HG03196 (cell line): Measurements from ENCODE around the gene HMGN1.
"Not testable (repeated sequence)": the region's sequence is repeated elsewhere in the genome, so short reads cannot be mapped to it uniquely, and the experiment has no call there.

Source experiments
- ATAC-seq: cut with Tn5 transposase; IDR thresholded peaks from one replicate; pipeline ENCODE4 v1.9.1; 2021; ENCODE audit not compliant: unreplicated experiment

HMGN1 gene

GRCh38 chr21:39369896-39370288 is 21.0 kb upstream of the HMGN1 start:
- ATAC-seq, result not testable (repeated sequence)

- no peak for ATAC-seq
Measured at GRCh38 chr21:39367783-39368182, 18.9 kb upstream of the HMGN1 start.

GRCh38 chr21:39366563-39366962 is 17.7 kb upstream of the HMGN1 start:
- no peak for ATAC-seq

DNA sequence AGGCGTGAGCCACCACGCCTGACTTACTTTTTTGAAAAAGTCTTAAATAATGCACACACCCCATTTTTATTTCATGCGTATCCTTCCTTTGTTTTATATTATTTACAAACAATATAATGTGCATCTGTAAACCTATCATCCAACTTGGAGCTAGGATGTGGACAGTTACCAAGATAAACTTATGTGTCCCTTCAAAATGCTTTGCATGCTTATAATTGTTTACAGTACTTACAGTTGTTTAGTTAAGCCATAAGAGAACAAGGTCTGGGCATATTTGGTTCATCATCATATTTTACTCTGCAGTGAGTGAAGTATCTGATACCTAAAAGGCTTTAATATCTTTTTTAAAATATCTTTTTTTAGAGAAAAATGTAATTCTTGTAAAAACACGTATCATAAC is 16.1 kb upstream of the HMGN1 start:
- no peak for ATAC-seq

- ATAC-seq, result no peak
Measured at GRCh38 chr21:39363607-39364555, 15.0 kb upstream of the HMGN1 start.

GRCh38 chr21:39362733-39363132 is 13.8 kb upstream of the HMGN1 start:
- no peak for ATAC-seq

GRCh38 chr21:39359382-39359781 is 10.5 kb upstream of the HMGN1 start:
- no peak for ATAC-seq

DNA sequence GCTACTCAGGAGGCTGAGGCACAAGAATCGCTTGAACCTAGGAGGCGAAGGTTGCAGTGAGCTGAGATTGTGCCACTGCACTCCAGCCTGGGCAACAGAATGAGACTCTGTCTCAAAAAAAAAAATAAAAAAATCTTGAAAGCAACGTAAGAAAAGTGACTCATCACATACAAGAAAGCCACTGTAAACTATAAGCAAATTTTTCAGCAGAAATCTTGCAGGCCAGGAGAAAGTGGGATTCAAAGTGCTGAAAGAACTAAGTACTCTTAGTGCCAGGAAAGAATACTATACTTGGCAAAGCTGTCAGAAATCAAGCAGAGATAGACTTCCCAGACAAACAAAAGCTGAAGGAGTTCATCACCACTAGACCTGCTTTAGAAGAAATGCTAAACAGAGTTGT is 4.4 kb upstream of the HMGN1 start:
- no peak for ATAC-seq

- ATAC-seq, result no peak
Measured at GRCh38 chr21:39350094-39351005, 1.5 kb upstream of the HMGN1 start.

- peak; percentile 89 for ATAC-seq
Measured at GRCh38 chr21:39349211-39350093, 564 bp upstream of the HMGN1 start.

- ATAC-seq, result peak; percentile 10
Measured at GRCh38 chr21:39348040-39348354, 891 bp downstream of the HMGN1 start.

- ATAC-seq, result no peak
Measured at GRCh38 chr21:39347537-39347936, 1.4 kb downstream of the HMGN1 start.

GRCh38 chr21:39346671-39347331 is 2.1 kb downstream of the HMGN1 start:
- ATAC-seq, result no peak

GRCh38 chr21:39346206-39346605 is 2.7 kb downstream of the HMGN1 start:
- ATAC-seq, result no peak

GRCh38 chr21:39345440-39345839 is 3.4 kb downstream of the HMGN1 start:
- no peak for ATAC-seq

DNA sequence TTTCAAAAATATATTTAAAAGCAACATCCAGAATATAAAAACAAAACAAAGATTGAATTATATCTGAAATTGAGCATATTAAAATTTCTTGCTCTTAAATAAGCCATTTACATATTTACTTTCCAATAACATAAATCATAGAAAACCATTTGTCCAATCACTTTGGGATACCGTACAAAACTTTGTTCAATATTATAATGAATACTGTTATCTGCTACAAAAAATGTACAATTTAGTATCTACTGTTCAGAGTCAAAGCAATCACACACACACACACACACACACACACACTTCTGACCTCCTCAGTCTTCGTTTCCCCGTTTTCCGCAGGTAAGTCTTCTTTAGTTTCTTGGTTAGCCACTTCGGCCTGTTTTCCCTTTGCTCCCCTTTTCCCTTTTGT is 4.0 kb downstream of the HMGN1 start:
- ATAC-seq, result no peak

GRCh38 chr21:39341249-39341923 is 7.5 kb downstream of the HMGN1 start:
- ATAC-seq, result no peak

DNA sequence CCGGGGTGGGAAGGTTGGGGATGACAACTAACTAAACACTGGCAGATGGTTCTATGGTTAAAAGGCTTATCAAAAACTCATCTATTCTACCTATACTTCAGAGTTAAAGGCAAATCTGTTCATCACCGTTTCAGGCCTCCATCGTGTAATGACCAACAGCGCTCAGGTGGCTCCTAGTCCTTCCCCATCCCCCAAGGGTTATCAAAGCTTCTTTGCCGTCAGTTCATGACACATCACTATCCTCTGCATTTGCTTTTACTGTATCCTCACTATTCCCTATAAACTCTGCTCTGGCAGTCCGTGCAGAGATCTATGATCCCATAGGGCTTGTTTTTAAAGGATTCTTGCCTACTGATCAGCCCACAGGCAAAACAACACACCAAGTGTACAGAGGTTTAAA is 8.2 kb downstream of the HMGN1 start:
- ATAC-seq, result no peak

- ATAC-seq, result no peak
Measured at GRCh38 chr21:39339231-39339630, 9.7 kb downstream of the HMGN1 start.

DNA sequence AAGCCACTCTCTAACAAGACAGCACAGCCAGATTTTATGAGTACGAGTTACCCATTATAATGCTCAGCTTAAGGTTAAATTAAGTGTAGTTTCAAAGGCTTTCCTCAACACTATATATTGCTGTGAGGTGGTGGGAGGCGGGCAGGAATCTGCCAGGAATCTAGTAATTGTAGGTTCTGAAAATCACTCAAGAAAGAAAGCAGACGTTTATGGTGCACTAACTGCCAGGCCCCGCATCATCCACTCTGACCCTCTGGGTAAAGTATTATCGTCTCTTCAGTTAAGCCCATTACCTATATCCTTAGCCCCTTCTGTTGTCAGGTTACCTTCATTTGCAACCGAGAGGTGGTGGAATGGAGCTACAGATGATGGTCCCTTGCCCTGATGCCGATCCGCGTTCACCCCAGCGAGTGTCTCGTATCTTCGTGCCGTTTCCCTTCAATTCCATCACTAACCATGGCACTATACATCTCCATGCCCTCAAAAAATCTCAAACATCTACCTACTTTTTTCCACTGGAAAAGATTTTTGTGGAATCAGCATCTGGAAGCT is 12.4 kb downstream of the HMGN1 start:
- ATAC-seq, result no peak
